SU-DHL-6 (cell line): ENCODE data around the gene HABP4.

Experiments used
- H2AFZ ChIP-seq: fragments of 200-600 bp; sonication (generic); 2 replicates; pipeline ENCODE4 v1.6.1; 2014; ENCODE audit warnings: low read depth, mild to moderate bottlenecking, moderate library complexity, mixed read lengths, antibody characterized with exemption, low read length; ENCODE audit not compliant: severe bottlenecking
- H3F3A ChIP-seq: fragments of 200-600 bp; shearing (Covaris generic); 2 replicates; pipeline ENCODE4 v1.6.0; 2016; ENCODE audit warnings: antibody characterized with exemption, mild to moderate bottlenecking; ENCODE audit not compliant: insufficient read depth
- H3K27ac ChIP-seq: fragments of 200-600 bp; sonication (generic); 2 replicates; pipeline ENCODE4 v1.5.1; 2016; ENCODE audit warnings: low read depth, mild to moderate bottlenecking, low read length, moderate library complexity, mixed read lengths
- H3K27me3 ChIP-seq: fragments of 200-600 bp; sonication (generic), shearing (Covaris generic); 2 replicates; pipeline ENCODE4 v1.6.0; 2014; ENCODE audit warnings: mild to moderate bottlenecking, low read length
- H3K36me3 ChIP-seq: fragments of 200-600 bp; sonication (generic); 2 replicates; pipeline ENCODE4 v1.6.1; 2014; ENCODE audit warnings: mild to moderate bottlenecking, low read length, mixed read lengths
- H3K4me2 ChIP-seq: fragments of 300-600, 200-600 bp; shearing (Covaris generic), sonication (generic); 2 replicates; pipeline ENCODE4 v1.6.0; 2014; ENCODE audit warnings: low read length, low read depth, mild to moderate bottlenecking; ENCODE audit not compliant: poor library complexity, severe bottlenecking
- H3K4me3 ChIP-seq: fragments of 200-600 bp; sonication (generic); 2 replicates; pipeline ENCODE4 v1.5.1; 2014; ENCODE audit warnings: antibody characterized with exemption, low read length, mild to moderate bottlenecking, mixed read lengths; ENCODE audit not compliant: insufficient read depth, poor library complexity, severe bottlenecking
- H3K79me2 ChIP-seq: fragments of 200-600 bp; sonication (generic); 2 replicates; pipeline ENCODE4 v1.6.1; 2014; ENCODE audit warnings: mild to moderate bottlenecking, low read length, moderate library complexity; ENCODE audit not compliant: insufficient read depth
- H3K9ac ChIP-seq: fragments of 200-600 bp; sonication (generic); 2 replicates; pipeline ENCODE4 v1.7.0; 2014; ENCODE audit warnings: mild to moderate bottlenecking, low read length
- H3K9me2 ChIP-seq: fragments of 200-600 bp; sonication (generic); replicated peaks from 2 replicates; pipeline ENCODE4 v1.6.1; 2014; ENCODE audit warnings: low read length; ENCODE audit not compliant: insufficient read depth
- H3K9me3 ChIP-seq: fragments of 200-600 bp; sonication (generic); 2 replicates; pipeline ENCODE4 v1.6.1; 2014; ENCODE audit warnings: low read length, mixed read lengths; ENCODE audit not compliant: insufficient read depth
- H4K20me1 ChIP-seq: fragments of 200-600 bp; sonication (generic); 2 replicates; pipeline ENCODE4 v1.6.1; 2014; ENCODE audit warnings: low read depth, mild to moderate bottlenecking, antibody characterized with exemption, low read length, moderate library complexity, mixed read lengths
- EZH2phosphoT487 ChIP-seq: fragments of 200-600 bp; sonication (generic), shearing (Covaris generic); conservative IDR thresholded peaks from 2 replicates; pipeline ENCODE4 v1.6.1; 2018; ENCODE audit warnings: mild to moderate bottlenecking, antibody characterized with exemption, low read length, moderate library complexity, mixed read lengths
- TF ChIP-seq, protein P1 (sequence below): fragments of 200-600 bp; sonication (generic); IDR thresholded peaks from one replicate; pipeline ENCODE4 v1.5.1; 2017; ENCODE audit warnings: antibody characterized with exemption, mild to moderate bottlenecking, low read length, moderate library complexity; ENCODE audit not compliant: insufficient read depth, poor library complexity, severe bottlenecking

The HABP4 gene

DNA sequence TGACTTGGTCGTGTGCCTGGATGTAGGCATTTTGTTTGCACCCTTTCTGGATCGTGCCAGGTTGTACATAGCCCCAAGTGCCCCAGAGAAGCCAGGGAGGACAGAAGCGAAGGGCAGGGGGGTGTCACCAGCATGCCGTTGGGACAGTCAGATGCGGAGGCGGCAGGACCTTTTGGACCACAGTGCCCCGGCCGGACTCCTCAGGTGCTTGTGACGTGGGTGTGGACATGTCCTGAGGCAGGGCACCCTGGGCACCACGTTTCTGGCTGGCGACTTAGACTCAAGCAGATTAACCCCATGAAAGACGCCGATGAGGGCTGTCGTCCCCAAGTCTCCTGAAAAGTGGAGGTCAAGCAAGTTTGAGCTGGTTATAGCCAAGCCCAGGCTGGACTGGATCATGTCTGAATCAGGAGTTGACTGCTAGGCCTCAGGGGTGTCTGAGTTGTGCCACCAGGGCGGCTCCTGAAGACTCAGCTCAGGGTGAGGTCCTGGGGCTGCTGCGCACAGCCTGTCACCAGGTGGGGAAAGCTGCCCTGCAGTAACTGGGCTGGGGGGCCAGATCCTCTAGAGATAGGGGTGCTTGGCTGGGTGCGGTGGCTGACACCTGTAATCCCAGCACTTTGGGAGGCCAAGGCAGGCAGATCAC lies 42.0 kb downstream of the HABP4 start:
- Histone ChIP-seq H3K9me2 (no peaks in the 10 kb centered on the region), H3K4me3 (no peak overlapping the region), H3K79me2 (no peaks in the 10 kb centered on the region), H3K9me3 (no peaks in the 10 kb centered on the region), H3K36me3 (no peaks in the 10 kb centered on the region), H2AFZ (no peak overlapping the region), H4K20me1 (no peaks in the 10 kb centered on the region), H3K9ac (no peak overlapping the region), H3F3A (no peaks in the 10 kb centered on the region), H3K4me2 (no peak overlapping the region), H3K27me3 (no peaks in the 10 kb centered on the region), H3K27ac (no peak overlapping the region)
- no peak for TF ChIP-seq EZH2phosphoT487
- TF ChIP-seq, protein P1, sequence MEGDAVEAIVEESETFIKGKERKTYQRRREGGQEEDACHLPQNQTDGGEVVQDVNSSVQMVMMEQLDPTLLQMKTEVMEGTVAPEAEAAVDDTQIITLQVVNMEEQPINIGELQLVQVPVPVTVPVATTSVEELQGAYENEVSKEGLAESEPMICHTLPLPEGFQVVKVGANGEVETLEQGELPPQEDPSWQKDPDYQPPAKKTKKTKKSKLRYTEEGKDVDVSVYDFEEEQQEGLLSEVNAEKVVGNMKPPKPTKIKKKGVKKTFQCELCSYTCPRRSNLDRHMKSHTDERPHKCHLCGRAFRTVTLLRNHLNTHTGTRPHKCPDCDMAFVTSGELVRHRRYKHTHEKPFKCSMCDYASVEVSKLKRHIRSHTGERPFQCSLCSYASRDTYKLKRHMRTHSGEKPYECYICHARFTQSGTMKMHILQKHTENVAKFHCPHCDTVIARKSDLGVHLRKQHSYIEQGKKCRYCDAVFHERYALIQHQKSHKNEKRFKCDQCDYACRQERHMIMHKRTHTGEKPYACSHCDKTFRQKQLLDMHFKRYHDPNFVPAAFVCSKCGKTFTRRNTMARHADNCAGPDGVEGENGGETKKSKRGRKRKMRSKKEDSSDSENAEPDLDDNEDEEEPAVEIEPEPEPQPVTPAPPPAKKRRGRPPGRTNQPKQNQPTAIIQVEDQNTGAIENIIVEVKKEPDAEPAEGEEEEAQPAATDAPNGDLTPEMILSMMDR: no peak

DNA sequence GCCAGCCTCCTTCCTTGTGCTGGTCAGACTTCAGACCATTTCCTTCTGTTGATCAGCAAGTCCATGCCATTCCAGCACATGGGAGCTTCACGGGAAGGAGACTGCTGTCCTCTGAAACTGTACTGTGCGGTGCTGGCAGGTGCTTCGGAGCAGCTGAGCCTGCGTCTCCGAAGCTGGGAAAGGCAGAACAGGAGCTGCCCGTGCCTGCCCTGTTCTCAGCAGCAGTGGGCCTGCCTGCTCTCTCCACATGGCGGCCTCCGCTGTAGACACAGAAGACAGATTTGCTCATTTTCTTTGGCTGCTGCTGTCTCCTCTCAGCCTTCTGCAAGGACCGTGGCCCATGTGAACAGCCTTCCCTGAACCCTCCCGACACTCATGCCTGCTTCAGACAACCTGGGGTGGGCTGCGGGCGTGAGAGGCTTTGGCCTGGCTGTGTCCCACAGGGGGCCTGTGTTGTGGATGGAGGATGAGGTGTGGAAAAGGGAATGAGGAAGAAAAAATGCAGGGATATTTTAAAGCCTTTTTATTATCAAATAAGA lies 43.1 kb downstream of the HABP4 start:
- no peak for TF ChIP-seq EZH2phosphoT487
- TF ChIP-seq, protein P1: no peak
- Histone ChIP-seq H3K79me2 (no peaks in the 10 kb centered on the region), H3K27me3 (no peaks in the 10 kb centered on the region), H4K20me1 (no peaks in the 10 kb centered on the region), H3K4me3 (no peak overlapping the region), H3K4me2 (no peak overlapping the region), H3K9me2 (no peaks in the 10 kb centered on the region), H3K9ac (no peak overlapping the region), H2AFZ (no peak overlapping the region), H3K9me3 (no peaks in the 10 kb centered on the region), H3K27ac (no peak overlapping the region), H3F3A (no peaks in the 10 kb centered on the region), H3K36me3 (no peaks in the 10 kb centered on the region)

- Histone ChIP-seq H3K79me2 (no peaks in the 10 kb centered on the region), H3K9me3 (no peaks in the 10 kb centered on the region), H3K4me3 (no peak overlapping the region), H3K9me2 (no peaks in the 10 kb centered on the region), H3F3A (no peaks in the 10 kb centered on the region), H3K4me2 (no peak overlapping the region), H2AFZ (no peak overlapping the region), H3K27me3 (no peaks in the 10 kb centered on the region), H3K9ac (no peak overlapping the region), H4K20me1 (no peaks in the 10 kb centered on the region), H3K36me3 (no peaks in the 10 kb centered on the region), H3K27ac (no peak overlapping the region)
- TF ChIP-seq, protein P1: no peak
- TF ChIP-seq EZH2phosphoT487: no peak
Measured at GRCh38 chr9:96493757-96494156, 43.8 kb downstream of the HABP4 start.
